CD14-positive monocyte (primary cell): ENCODE measurements around the gene FYTTD1. TPM values are rescaled to one million over a fixed set of nuclear protein-coding genes. Genes with fewer than 3 reads are reported as not detected.

Source experiments
- DNase-seq, 3 donors: peaks; one replicate each; pipeline ENCODE4 v3.0.0-alpha.2; 2011 to 2022
- H2AFZ ChIP-seq: 2 replicates; pipeline ENCODE4 v1.6.0; 2012; ENCODE audit warnings: mild to moderate bottlenecking, low read depth, low read length, inconsistent platforms; ENCODE audit not compliant: insufficient read depth, poor library complexity, severe bottlenecking
- H3K27ac ChIP-seq, 2 donors: 1 replicate in 1 of 2; 2 replicates in 1 of 2; pipeline ENCODE4 v1.5.1; 2012 to 2013; ENCODE audit warnings: low read length in 2 of 2, control low read depth in 1 of 2, inconsistent platforms in 1 of 2, low read depth in 1 of 2, mild to moderate bottlenecking in 1 of 2
- H3K27me3 ChIP-seq, 2 donors: one replicate each; pipeline versions ENCODE4 v1.6.0 to v1.6.1; 2011 to 2013; ENCODE audit warnings: low read length in 2 of 2; ENCODE audit not compliant: control insufficient read depth in 2 of 2, insufficient read depth in 2 of 2
- H3K36me3 ChIP-seq, 2 donors: replicated peaks in 1 of 2; 1 replicate in 1 of 2; 2 replicates in 1 of 2; pipeline versions ENCODE4 v1.5.1 to v1.6.1; 2012 to 2013; ENCODE audit warnings: low read length in 2 of 2, control low read depth in 1 of 2, inconsistent platforms in 1 of 2, mild to moderate bottlenecking in 1 of 2; ENCODE audit not compliant: insufficient read depth in 2 of 2, control insufficient read depth in 1 of 2
- H3K4me1 ChIP-seq, 2 donors: 1 replicate in 1 of 2; 2 replicates in 1 of 2; pipeline versions ENCODE4 v1.5.1 to v1.6.1; 2012 to 2013; ENCODE audit warnings: low read length in 2 of 2, control low read depth in 1 of 2, inconsistent platforms in 1 of 2, mild to moderate bottlenecking in 1 of 2, moderate library complexity in 1 of 2; ENCODE audit not compliant: insufficient read depth in 2 of 2, control insufficient read depth in 1 of 2
- H3K4me2 ChIP-seq: replicated peaks from 2 replicates; pipeline ENCODE3; 2012; ENCODE audit warnings: low read length, moderate library complexity, mild to moderate bottlenecking; ENCODE audit not compliant: poor library complexity, severe bottlenecking; ENCODE audit errors: extremely low read depth
- H3K4me3 ChIP-seq, 3 experiments: fragments of 200-600 bp in 1 of 3; sonication (generic) in 1 of 3; replicated peaks in 1 of 3; 1 replicate in 2 of 3; 2 replicates in 1 of 3; pipeline ENCODE4 v1.5.1; 2011 to 2013; ENCODE audit warnings: low read length in 3 of 3, mild to moderate bottlenecking in 3 of 3, control low read depth in 2 of 3, low read depth in 2 of 3, inconsistent platforms in 1 of 3, moderate library complexity in 1 of 3
- H3K79me2 ChIP-seq: 2 replicates; pipeline ENCODE4 v1.6.0; 2012; ENCODE audit warnings: mild to moderate bottlenecking, control low read depth, inconsistent platforms, low read length, moderate library complexity; ENCODE audit not compliant: insufficient read depth
- H3K9ac ChIP-seq: 2 replicates; pipeline ENCODE4 v1.6.0; 2017; ENCODE audit warnings: low read length, mild to moderate bottlenecking; ENCODE audit not compliant: insufficient read depth, poor library complexity, severe bottlenecking
- H3K9me3 ChIP-seq, 2 donors: replicated peaks in 1 of 2; 1 replicate in 1 of 2; 2 replicates in 1 of 2; pipeline versions ENCODE4 v1.5.1 to v1.6.1; 2012 to 2013; ENCODE audit warnings: low read length in 2 of 2, control low read depth in 1 of 2; ENCODE audit not compliant: control insufficient read depth in 1 of 2, insufficient read depth in 1 of 2
- H4K20me1 ChIP-seq: 2 replicates; pipeline ENCODE4 v1.6.0; 2012; ENCODE audit warnings: mild to moderate bottlenecking, low read length, control low read depth, moderate library complexity; ENCODE audit not compliant: insufficient read depth
- H3K27ac Mint-ChIP-seq, 7 donors: one replicate each; pipeline ENCODE4 v1.8.0; 2020; ENCODE audit warnings: mild to moderate bottlenecking in 7 of 7, mixed read lengths in 7 of 7, moderate library complexity in 6 of 7, inconsistent platforms in 2 of 7
- H3K27me3 Mint-ChIP-seq, 3 donors: one replicate each; pipeline ENCODE4 v1.8.0; 2021 to 2022; ENCODE audit warnings: low read depth in 3 of 3, mild to moderate bottlenecking in 3 of 3, mixed read lengths in 3 of 3, moderate library complexity in 3 of 3, inconsistent platforms in 1 of 3
- H3K36me3 Mint-ChIP-seq, 2 donors: one replicate each; pipeline ENCODE4 v1.8.0; 2020; ENCODE audit warnings: mixed read lengths in 2 of 2, inconsistent platforms in 1 of 2, mild to moderate bottlenecking in 1 of 2
- H3K4me1 Mint-ChIP-seq: one replicate; pipeline ENCODE4 v1.8.0; 2020; ENCODE audit warnings: mild to moderate bottlenecking, mixed read lengths
- H3K4me3 Mint-ChIP-seq, 2 donors: one replicate each; pipeline ENCODE4 v1.8.0; 2020; ENCODE audit warnings: mild to moderate bottlenecking in 2 of 2, mixed read lengths in 2 of 2, moderate library complexity in 1 of 2
- H3K9me3 Mint-ChIP-seq, 7 donors: one replicate each; pipeline ENCODE4 v1.8.0; 2020 to 2022; ENCODE audit warnings: mixed read lengths in 7 of 7, mild to moderate bottlenecking in 6 of 7, moderate library complexity in 6 of 7, inconsistent platforms in 2 of 7
- CTCF ChIP-seq: fragments of 200-600 bp; IDR thresholded peaks from one replicate; pipeline ENCODE4 v1.8.0; 2022; ENCODE audit warnings: antibody characterized with exemption, mild to moderate bottlenecking
- WGBS: methylation state at CpG from one replicate; pipeline ENCODE4 v1.1.5; 2013; ENCODE audit warnings: missing lambda C conversion rate; ENCODE audit not compliant: insufficient coverage; 5-methylcytosine and 5-hydroxymethylcytosine counted together
- intact Hi-C, 2 donors: fragments of 100-400 bp; cut with micrococcal nuclease; formaldehyde crosslinking; loops; one replicate each; pipeline versions ENCODE4 v1.15.0 to v1.15.1; 2023
- polyA minus RNA-seq: library from RNA; depleted of rRNA, polyadenylated mRNA; stranded (reverse); fragments of >200 nt; gene quantifications from 2 replicates; pipeline ENCODE4 v1.2.3, GENCODE V29; 2012
- polyA plus RNA-seq, 3 donors: library from polyadenylated mRNA; depleted of rRNA in 1 of 3; unstranded in 2 of 3; stranded (reverse) in 1 of 3; fragments of 300-500 nt in 2 of 3; fragments of >200 nt in 1 of 3; fragmentation: Illumina TruSeq in 2 of 3; gene quantifications; 1 replicate in 2 of 3; 2 replicates in 1 of 3; pipeline ENCODE4 v1.2.3, GENCODE V29; 2012 to 2021
- total RNA-seq, 12 experiments: library from RNA in 1 of 12; stranded (reverse) in 1 of 12; fragments of 120-200 nt in 1 of 12; gene quantifications; one replicate each; pipeline ENCODE4 v1.2.4 and lab custom pipeline; 2013 to 2026; ENCODE audit warnings: mixed read lengths in 6 of 12, inconsistent platforms in 1 of 12

The FYTTD1 gene
- 56.4 TPM for total RNA-seq (2013)
- polyA plus RNA-seq = 10 to 100 TPM; 11.5 to 73.2 (median 59.4) TPM
- 9.6 and 15.1 TPM in 2 replicates for polyA minus RNA-seq
- total RNA-seq (lab: John Stamatoyannopoulos, UW) = 54.3 to 121 (median 82.2) reads per million in 11 experiments

- Histone ChIP-seq H3K4me3 (peak within 1 kb of the TSS; percentile 63 to 80 (median 77)), H4K20me1 (peaks cover 26% of the 10 kb centered on the region), H2AFZ (peak within 1 kb of the TSS; percentile 77), H3K79me2 (peaks cover 43% of the 10 kb centered on the region), H3K27me3 (no peaks in the 10 kb centered on the region), H3K36me3 (no peaks in the 10 kb centered on the region), H3K9me3 (no peaks in the 10 kb centered on the region), H3K27ac (peak within 1 kb of the TSS; percentile 79), H3K9ac (peak within 1 kb of the TSS; percentile 84), H3K4me1 (peaks cover 48 to 53% of the 10 kb centered on the region in 2 donors), H3K4me2 (peak within 1 kb of the TSS; percentile 93)
- Mint-ChIP-seq H3K27me3 (peaks cover 5 to 12% (median 10%) of the 10 kb centered on the region in 3 donors), H3K27ac (peak within 1 kb of the TSS; percentile 90 to 96 (median 94)), H3K4me1 (peaks cover 51% of the 10 kb centered on the region), H3K36me3 (peaks cover 2 to 6% of the 10 kb centered on the region in 2 donors), H3K9me3 (peaks cover 0 to 3% (median 0%) of the 10 kb centered on the region in 7 donors), H3K4me3 (peak within 1 kb of the TSS; percentile 94 to 97)
- under 1% methylated on average over 104 of the region's 104 CpGs for WGBS
- peak; percentile 80 to 88 (median 85) for DNase-seq
- TF ChIP-seq CTCF = peak; percentile 45
- intact Hi-C loops = loop anchor here in 1 of 2 donors (2.0 kb wide), 2 partner anchors 13 to 45 kb away; partner anchors contain the start of gene RUBCN
Measured at GRCh38 chr3:197749601-197750395, at the start of gene FYTTD1. TSS of gene FYTTD1 (plus strand) at chr3:197749883. CDS start at chr3:197749972, 89 bp downstream.

GRCh38 chr3:197700095-197700494 lies 49.6 kb upstream of the FYTTD1 start:
- 100% methylated on average over 1 of the region's 9 CpGs for WGBS
- Mint-ChIP-seq H3K4me1 (no peaks in the 10 kb centered on the region), H3K36me3 (peaks cover 85 to 93% of the 10 kb centered on the region in 2 donors), H3K9me3 (peaks cover 0 to 8% (median 4%) of the 10 kb centered on the region in 7 donors), H3K4me3 (no peak overlapping the region), H3K27me3 (peaks cover 0 to 3% (median 0%) of the 10 kb centered on the region in 3 donors), H3K27ac (peak overlapping the region in 1 of 7 donors; percentile 31)
- Histone ChIP-seq H3K4me3 (no peak overlapping the region), H4K20me1 (peaks cover 4% of the 10 kb centered on the region), H3K27ac (no peak overlapping the region), H3K4me1 (no peaks in the 10 kb centered on the region), H2AFZ (no peak overlapping the region), H3K27me3 (no peaks in the 10 kb centered on the region), H3K36me3 (peaks cover 77 to 99% of the 10 kb centered on the region in 2 donors), H3K9me3 (no peaks in the 10 kb centered on the region), H3K4me2 (no peak overlapping the region), H3K79me2 (no peaks in the 10 kb centered on the region), H3K9ac (no peak overlapping the region)
- intact Hi-C loops = no loop called here
- DNase-seq = no peak
- TF ChIP-seq CTCF = no peak
